Activated CD4-positive, alpha-beta T cell treated with anti-CD3 and anti-CD28 coated beads for 36 hours (primary cell): Measurements from ENCODE around the gene NEDD4L. TPM values are rescaled to one million over a fixed set of nuclear protein-coding genes. Genes with fewer than 3 reads are reported as not detected.

Source experiments
- ATAC-seq: fragments of 200-7000 bp; cut with Tn5 transposase; one replicate; pipeline ENCODE4 v1.10.0; 2021; ENCODE audit warnings: mild to moderate bottlenecking, moderate library complexity
- CTCF ChIA-PET: fragments of 350-600 bp; sonication (Branson Sonifier 250); formaldehyde crosslinking; loops from one replicate; lab custom pipeline; 2021; ENCODE audit warnings: antibody characterized with exemption; lab: Charles Lee
- POLR2A ChIA-PET: fragments of 350-600 bp; sonication (Branson Sonifier 250); formaldehyde crosslinking; loops from one replicate; lab custom pipeline; 2021; ENCODE audit warnings: antibody characterized with exemption, inconsistent platforms; lab: Charles Lee
- DNase-seq: peaks from one replicate; pipeline ENCODE4 v3.0.0-alpha.2; 2020
- H3K27ac Mint-ChIP-seq: one replicate; pipeline ENCODE4 v1.8.0; 2021; ENCODE audit warnings: mixed read lengths
- H3K27me3 Mint-ChIP-seq: one replicate; pipeline ENCODE4 v1.8.0; 2021; ENCODE audit warnings: mixed read lengths
- H3K36me3 Mint-ChIP-seq: one replicate; pipeline ENCODE4 v1.8.0; 2021; ENCODE audit warnings: low read depth, mixed read lengths
- H3K4me1 Mint-ChIP-seq: one replicate; pipeline ENCODE4 v1.8.0; 2021; ENCODE audit warnings: mixed read lengths
- H3K4me3 Mint-ChIP-seq: one replicate; pipeline ENCODE4 v1.8.0; 2021; ENCODE audit warnings: mild to moderate bottlenecking, moderate library complexity, mixed read lengths
- H3K9me3 Mint-ChIP-seq: one replicate; pipeline ENCODE4 v1.8.0; 2021; ENCODE audit warnings: low read depth, mixed read lengths
- intact Hi-C, 2 experiments: fragments of 100-400 bp; cut with DNase I in 1 of 2; cut with micrococcal nuclease in 1 of 2; formaldehyde crosslinking; loops; one replicate each; pipeline versions ENCODE4 v1.14.2 to v1.15.1; 2022 to 2024; cut with DNase I, micrococcal nuclease
- total RNA-seq, 2 experiments: library from RNA; stranded (reverse); gene quantifications; one replicate each; pipeline ENCODE4 v1.2.3, GENCODE V29; 2021

The NEDD4L gene
- total RNA-seq, 2 experiments from 2014 or later = 6.4 to 6.8 TPM

DNA sequence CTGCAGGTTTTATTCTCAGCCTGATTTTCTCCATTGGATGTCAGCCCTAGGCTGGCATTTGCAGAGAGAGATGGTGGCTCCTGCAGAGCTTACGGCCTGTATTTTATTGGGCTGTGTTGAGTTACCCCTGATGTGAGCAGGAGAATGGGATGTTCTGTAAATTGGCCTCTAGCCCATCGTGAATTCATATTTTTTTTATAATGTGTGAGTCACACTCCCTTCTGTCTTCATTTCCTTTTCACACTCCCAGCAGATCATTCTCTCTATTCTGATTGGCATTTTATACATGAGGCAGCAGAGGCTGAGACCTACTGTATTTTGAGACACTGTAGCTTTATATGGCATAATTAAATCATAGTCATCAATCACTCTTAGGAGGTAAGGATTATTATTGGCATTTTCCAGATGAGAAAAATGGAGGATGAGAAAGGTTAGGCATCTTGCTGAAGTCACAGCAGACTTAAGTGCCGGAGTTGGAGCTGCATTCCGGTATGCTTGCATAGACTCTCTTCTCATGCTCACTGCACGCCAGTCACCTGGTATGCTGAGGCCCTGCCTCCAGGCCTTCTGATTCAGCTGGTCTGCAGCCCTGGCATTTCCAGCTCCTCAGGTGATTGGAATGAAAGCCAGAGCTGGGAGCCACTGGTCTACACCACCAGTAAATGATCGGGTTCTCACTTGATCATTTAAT, 142.4 kb downstream of the NEDD4L start:
- ChIA-PET CTCF (no interaction called here), POLR2A (no interaction called here)
- Mint-ChIP-seq H3K4me1 (no peaks in the 10 kb centered on the region), H3K27ac (no peak overlapping the region), H3K36me3 (no peaks in the 10 kb centered on the region), H3K9me3 (no peaks in the 10 kb centered on the region), H3K27me3 (no peaks in the 10 kb centered on the region), H3K4me3 (no peak overlapping the region)
- intact Hi-C loops = no loop called here
- ATAC-seq (no peak), DNase-seq (no peak)

DNA sequence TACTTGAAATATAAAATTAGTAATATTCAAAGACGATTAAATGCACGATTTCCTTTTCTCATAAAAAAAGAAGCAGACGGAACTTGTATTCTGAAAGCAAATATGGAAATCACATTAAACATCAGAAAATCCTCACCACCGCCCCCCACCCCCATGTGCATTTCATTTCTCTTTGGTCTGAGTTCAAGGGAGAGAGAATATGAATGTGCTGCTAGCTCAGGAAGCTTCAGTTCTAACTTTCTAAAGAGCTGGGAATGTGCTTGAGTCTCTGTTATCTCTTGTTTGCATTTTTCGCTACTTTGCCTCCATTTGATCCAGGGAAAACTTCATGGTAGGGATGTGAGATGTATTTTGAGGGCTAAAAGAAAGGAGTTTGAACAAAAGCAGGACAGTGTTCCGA, 143.6 kb downstream of the NEDD4L start:
- ATAC-seq (no peak), DNase-seq (no peak)
- H3K4me3 Mint-ChIP-seq = no peak overlapping the region
- ChIA-PET POLR2A (no interaction called here), CTCF (interaction anchor here (0.7 kb wide), 1 partner anchor 15 kb away, joined by 3 read pairs; no protein-coding TSS in a partner anchor)
- H3K27ac Mint-ChIP-seq = no peak overlapping the region
- no peaks in the 10 kb centered on the region for H3K27me3 Mint-ChIP-seq
- no peaks in the 10 kb centered on the region for H3K9me3 Mint-ChIP-seq
- intact Hi-C loops = no loop called here
- H3K36me3 Mint-ChIP-seq = no peaks in the 10 kb centered on the region
- no peaks in the 10 kb centered on the region for H3K4me1 Mint-ChIP-seq

DNA sequence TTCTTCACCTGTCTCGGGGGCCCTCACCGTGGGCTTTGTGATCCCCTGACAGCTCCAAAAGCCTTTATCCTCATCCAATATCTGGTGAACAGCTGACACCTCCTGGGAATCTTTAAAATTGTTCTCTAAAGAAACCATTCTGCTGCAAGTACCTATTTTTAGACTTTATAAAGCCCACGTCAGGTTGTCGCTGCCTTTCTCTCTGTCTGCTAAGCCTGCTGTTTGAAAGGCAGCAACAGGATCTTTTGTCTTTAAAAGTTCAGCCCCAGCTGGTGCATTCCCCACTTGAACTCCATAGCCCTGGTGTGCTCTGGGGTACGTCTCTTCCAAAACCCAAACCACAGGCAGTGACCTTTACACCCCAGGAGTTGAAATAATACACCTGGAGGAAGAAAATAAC, 145.0 kb downstream of the NEDD4L start:
- CTCF ChIA-PET = interaction anchor here (0.7 to 1.3 kb wide), 4 partner anchors 13 to 44 kb away, joined by 3 to 4 read pairs (median 3); no protein-coding TSS in a partner anchor
- ATAC-seq = no peak

DNA sequence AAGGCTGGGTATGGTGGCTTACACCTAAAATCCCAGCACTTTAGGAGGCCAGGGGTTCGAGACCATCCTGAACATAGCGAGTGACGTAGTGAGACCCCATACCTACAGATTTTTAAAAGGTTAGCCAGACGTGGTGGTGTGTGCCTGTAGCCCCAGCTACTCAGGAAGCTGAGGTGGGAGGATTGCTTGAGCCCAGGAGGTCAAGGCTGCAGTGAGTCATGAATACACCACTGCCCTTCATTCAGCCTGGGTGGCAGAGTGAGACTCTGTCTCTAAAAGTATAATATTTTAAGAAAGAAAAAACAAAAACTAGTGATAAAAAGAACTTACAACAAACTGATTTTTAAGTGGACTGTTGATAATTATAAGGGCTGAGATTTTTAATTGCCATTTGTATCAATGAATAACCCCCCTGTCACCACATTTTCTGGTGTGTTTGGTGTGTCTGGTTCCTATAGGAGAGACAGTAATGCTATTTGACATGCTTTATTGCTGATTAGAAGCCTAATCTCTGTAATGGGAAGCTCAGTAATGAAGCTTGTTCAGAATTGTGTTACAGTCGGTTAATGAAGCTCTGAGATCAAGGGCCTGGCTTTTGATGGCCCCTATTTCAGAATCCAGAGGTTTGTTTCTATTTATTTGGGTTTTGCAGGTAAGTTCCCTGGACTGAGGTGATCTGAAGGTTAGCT, 147.0 kb downstream of the NEDD4L start:
- H3K9me3 Mint-ChIP-seq = no peaks in the 10 kb centered on the region
- POLR2A ChIA-PET = no interaction called here
- CTCF ChIA-PET = interaction anchor here (0.6 to 1.9 kb wide), 6 partner anchors 9 to 1632 kb away, joined by 3 to 11 read pairs (median 4); no protein-coding TSS in a partner anchor

More for the DNA sequence above, 145.0 kb downstream of the NEDD4L start:
- no peaks in the 10 kb centered on the region for H3K4me1 Mint-ChIP-seq
- no peak for DNase-seq
- intact Hi-C loops = no loop called here
- no peak overlapping the region for H3K27ac Mint-ChIP-seq
- H3K9me3 Mint-ChIP-seq = no peaks in the 10 kb centered on the region
- no peak overlapping the region for H3K4me3 Mint-ChIP-seq
- POLR2A ChIA-PET = no interaction called here
- H3K27me3 Mint-ChIP-seq = peaks cover 2% of the 10 kb centered on the region
- H3K36me3 Mint-ChIP-seq = no peaks in the 10 kb centered on the region

DNA sequence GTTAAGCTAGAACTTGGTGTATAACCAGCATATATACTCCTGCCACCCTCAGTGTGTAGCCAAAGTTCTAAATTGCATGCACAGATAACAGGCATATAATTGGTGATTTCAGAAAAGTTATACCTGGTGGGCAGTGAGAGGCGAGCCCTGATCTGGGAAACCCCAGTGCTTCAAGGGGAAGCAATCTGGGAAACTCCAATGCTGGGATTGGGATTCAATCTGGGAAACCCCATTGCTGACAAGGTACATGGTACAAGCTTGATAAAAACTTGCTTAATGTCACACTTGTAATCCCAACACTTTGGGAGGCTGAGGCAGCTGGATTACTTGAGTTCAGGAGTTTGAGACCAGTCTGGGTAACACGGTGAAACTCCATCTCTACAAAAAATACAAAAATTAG, 147.6 kb downstream of the NEDD4L start:
- CTCF ChIA-PET = interaction anchor here (0.6 to 1.9 kb wide), 2 partner anchors 10 to 1633 kb away, joined by 4 to 11 read pairs; no protein-coding TSS in a partner anchor

More for the DNA sequence above, 147.0 kb downstream of the NEDD4L start:
- no peak for DNase-seq
- no peak for ATAC-seq
- H3K4me3 Mint-ChIP-seq = no peak overlapping the region
- intact Hi-C loops = loop anchor here in 1 of 2 experiments (5.0 kb wide), 1 partner anchor 301 kb away; no protein-coding TSS in a partner anchor
- peaks cover 10% of the 10 kb centered on the region for H3K27me3 Mint-ChIP-seq
- peaks cover 10% of the 10 kb centered on the region for H3K4me1 Mint-ChIP-seq
- H3K27ac Mint-ChIP-seq = no peak overlapping the region
- no peaks in the 10 kb centered on the region for H3K36me3 Mint-ChIP-seq

DNA sequence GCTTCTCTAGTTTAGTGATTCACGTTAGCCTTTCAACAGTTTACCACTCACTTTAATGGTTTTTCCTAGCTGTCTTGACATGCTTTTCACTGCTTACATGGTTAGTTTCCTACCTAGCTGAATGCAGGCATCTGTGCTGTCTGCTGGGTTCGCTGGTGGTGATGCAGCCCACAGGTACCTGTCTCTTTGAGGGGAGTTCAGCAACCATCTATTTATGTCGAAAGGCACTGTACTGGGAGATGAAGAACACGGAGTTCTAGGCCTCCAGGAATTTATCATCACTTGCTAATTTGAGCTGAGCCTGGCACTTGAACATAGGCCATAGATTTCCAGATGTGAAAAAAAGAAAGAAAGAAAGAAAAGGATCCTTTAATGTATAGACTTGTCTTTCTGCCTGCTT, 148.5 kb downstream of the NEDD4L start:
- POLR2A ChIA-PET = no interaction called here
- H3K36me3 Mint-ChIP-seq = no peaks in the 10 kb centered on the region
- ATAC-seq (no peak), DNase-seq (no peak)
- H3K9me3 Mint-ChIP-seq = no peaks in the 10 kb centered on the region
- intact Hi-C loops = loop anchor here in 1 of 2 experiments (5.0 kb wide), 1 partner anchor 300 kb away; no protein-coding TSS in a partner anchor
- CTCF ChIA-PET = interaction anchor here (1.9 kb wide), 1 partner anchor 11 kb away, joined by 11 read pairs; no protein-coding TSS in a partner anchor
- peaks cover 14% of the 10 kb centered on the region for H3K27me3 Mint-ChIP-seq
- peaks cover 14% of the 10 kb centered on the region for H3K4me1 Mint-ChIP-seq
- no peak overlapping the region for H3K4me3 Mint-ChIP-seq
- H3K27ac Mint-ChIP-seq = no peak overlapping the region

More for the DNA sequence above, 147.6 kb downstream of the NEDD4L start:
- H3K4me3 Mint-ChIP-seq = no peak overlapping the region
- DNase-seq (no peak), ATAC-seq (no peak)
- POLR2A ChIA-PET = interaction anchor here (0.6 kb wide), 1 partner anchor 138 kb away, joined by 3 read pairs; no protein-coding TSS in a partner anchor
- H3K9me3 Mint-ChIP-seq = no peaks in the 10 kb centered on the region
- H3K36me3 Mint-ChIP-seq = no peaks in the 10 kb centered on the region
- peaks cover 10% of the 10 kb centered on the region for H3K27me3 Mint-ChIP-seq
- H3K27ac Mint-ChIP-seq = no peak overlapping the region
- intact Hi-C loops = loop anchor here in 1 of 2 experiments (5.0 kb wide), 1 partner anchor 301 kb away; no protein-coding TSS in a partner anchor
- H3K4me1 Mint-ChIP-seq = peaks cover 14% of the 10 kb centered on the region

DNA sequence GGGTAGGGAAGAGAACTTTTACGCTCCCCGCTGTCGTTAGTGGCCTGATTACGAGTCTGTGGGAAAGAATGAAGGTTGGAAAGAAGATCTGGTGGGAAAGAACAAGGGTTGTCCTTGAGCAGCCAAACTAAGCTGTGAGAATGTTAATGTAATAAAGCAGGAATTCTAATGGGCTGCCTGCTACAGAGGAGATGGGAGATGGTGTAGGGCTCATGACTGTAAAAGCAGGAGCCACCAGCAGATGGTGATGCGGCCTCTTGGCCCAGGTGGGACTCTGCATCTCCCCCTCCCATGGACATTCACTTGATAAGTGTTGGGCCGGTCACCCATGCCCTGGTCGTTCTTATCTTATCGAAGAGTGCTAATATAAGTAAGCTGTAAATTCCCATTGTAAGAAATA, 150.0 kb downstream of the NEDD4L start:
- intact Hi-C loops = loop anchor here in 1 of 2 experiments (5.0 kb wide), 1 partner anchor 298 kb away; no protein-coding TSS in a partner anchor
- H3K36me3 Mint-ChIP-seq = no peaks in the 10 kb centered on the region
- ChIA-PET POLR2A (no interaction called here), CTCF (interaction anchor here (1.6 kb wide), 1 partner anchor 13 kb away, joined by 7 read pairs; no protein-coding TSS in a partner anchor)
- DNase-seq (no peak), ATAC-seq (no peak)
- peaks cover 14% of the 10 kb centered on the region for H3K27me3 Mint-ChIP-seq
- H3K4me1 Mint-ChIP-seq = peaks cover 14% of the 10 kb centered on the region
- no peak overlapping the region for H3K4me3 Mint-ChIP-seq
- H3K27ac Mint-ChIP-seq = no peak overlapping the region
- no peaks in the 10 kb centered on the region for H3K9me3 Mint-ChIP-seq

DNA sequence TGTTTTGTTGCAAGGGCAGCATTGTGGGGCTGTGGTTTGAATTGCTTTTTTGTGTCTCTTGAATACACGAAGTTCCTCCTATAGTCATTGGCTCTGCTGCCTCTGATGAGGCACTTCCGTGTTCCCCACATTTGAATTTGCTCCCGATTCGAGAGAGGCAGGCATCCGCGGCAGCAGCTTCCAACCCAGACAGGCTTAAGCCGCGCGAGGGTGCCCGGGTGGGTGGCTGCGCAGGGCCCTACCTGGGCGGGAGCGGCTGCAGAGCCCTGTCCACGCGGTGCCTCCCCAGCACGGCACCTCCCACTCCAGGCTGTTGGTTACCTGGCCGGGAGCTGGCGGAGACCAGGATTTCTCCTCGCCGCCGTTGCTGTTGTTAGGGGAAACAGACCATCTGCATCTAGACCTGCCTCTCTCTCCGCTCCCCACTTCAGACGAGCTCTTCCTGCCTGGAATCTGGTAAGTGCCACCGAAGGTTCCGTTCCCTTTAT, 151.3 kb downstream of the NEDD4L start:
- peaks cover 14% of the 10 kb centered on the region for H3K4me1 Mint-ChIP-seq
- intact Hi-C loops = loop anchor here in 1 of 2 experiments (5.0 kb wide), 1 partner anchor 127 kb away; no protein-coding TSS in a partner anchor
- no peaks in the 10 kb centered on the region for H3K36me3 Mint-ChIP-seq
- H3K27me3 Mint-ChIP-seq = peaks cover 14% of the 10 kb centered on the region
- no peak overlapping the region for H3K27ac Mint-ChIP-seq
- DNase-seq (peak; percentile 42), ATAC-seq (peak; percentile 83)
- CTCF ChIA-PET = interaction anchor here (0.9 to 1.5 kb wide), 3 partner anchors 14 to 130 kb away, joined by 3 to 6 read pairs (median 4); no protein-coding TSS in a partner anchor
- H3K9me3 Mint-ChIP-seq = no peaks in the 10 kb centered on the region
- H3K4me3 Mint-ChIP-seq = peak overlapping the region; percentile 56
- POLR2A ChIA-PET = no interaction called here

DNA sequence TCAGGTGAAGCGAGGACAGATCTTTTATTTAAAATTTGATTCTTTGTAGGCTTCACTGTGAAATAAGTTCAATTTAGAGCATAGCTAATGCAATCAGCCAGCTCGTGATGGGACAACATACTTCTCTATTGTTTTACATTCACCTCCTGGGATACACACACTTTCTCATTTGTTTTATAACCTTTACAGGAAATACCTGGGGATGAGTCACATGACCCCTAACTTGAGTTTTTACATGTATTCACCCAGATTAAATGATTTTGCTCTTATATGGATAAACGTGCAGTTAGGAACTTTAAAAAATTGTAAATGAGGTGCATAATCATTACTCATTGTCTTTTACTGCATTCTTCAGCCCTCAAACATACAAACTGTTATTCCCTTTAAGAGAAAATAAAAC, 152.1 kb downstream of the NEDD4L start:
- Mint-ChIP-seq H3K4me3 (peak overlapping the region; percentile 56), H3K27me3 (peaks cover 14% of the 10 kb centered on the region), H3K27ac (no peak overlapping the region), H3K36me3 (no peaks in the 10 kb centered on the region), H3K9me3 (no peaks in the 10 kb centered on the region), H3K4me1 (peaks cover 14% of the 10 kb centered on the region)
- DNase-seq = no peak
- ChIA-PET POLR2A (interaction anchor here (0.7 kb wide), 1 partner anchor 19 kb away, joined by 3 read pairs; no protein-coding TSS in a partner anchor), CTCF (interaction anchor here (1.0 to 1.5 kb wide), 3 partner anchors 11 to 129 kb away, joined by 3 to 4 read pairs (median 3); no protein-coding TSS in a partner anchor)
- intact Hi-C loops = loop anchor here in 1 of 2 experiments (5.0 kb wide), 1 partner anchor 126 kb away; no protein-coding TSS in a partner anchor
- ATAC-seq = no peak

DNA sequence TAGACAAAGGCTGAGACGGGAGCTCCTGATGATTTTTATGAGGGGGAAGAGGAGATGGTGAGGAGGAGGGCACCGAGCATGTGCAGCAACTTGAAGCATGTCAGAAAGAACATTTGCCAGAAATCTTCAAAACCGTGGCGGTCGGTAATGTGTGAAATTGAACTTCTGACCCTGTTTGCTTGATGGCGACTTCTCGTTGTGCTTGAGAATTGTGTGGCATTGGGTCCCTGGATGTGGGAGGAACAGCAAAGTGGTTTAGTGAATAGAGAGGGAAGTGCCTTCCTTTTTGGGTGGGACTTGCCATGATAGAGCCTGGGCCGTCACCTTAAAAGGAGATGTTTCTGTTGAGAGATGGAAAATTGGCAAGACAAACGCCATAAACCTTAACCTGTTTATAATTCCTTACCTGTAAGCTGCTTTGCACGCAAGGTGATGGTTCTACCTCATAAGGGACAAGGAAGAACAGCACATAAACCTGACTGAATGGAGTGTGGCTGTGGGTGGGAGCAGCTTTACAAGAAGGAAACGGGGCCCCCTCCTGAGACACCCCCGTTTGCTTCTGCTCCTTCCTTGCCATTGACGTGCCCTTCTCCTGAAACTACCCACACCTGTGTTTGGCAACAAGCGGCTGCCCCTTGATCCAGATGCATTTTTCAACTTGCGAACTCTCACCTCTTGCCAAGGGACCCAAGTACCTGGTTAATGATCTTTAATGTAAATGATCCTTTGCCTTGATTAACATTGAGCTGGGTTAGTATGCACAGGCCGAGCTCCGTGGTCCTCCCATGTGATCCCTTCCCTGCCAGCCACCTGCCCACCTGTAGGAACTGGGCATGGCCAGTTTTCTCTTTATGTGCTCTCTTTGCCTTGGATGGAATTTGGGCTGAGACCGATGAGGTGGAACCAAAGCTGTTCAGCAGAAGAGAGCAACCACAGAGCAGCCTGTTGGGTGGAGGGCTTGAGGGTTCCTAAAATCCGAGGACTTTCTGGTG, 153.2 kb downstream of the NEDD4L start:
- Mint-ChIP-seq H3K27me3 (peaks cover 14% of the 10 kb centered on the region), H3K36me3 (no peaks in the 10 kb centered on the region), H3K9me3 (no peaks in the 10 kb centered on the region), H3K4me3 (no peak overlapping the region), H3K27ac (no peak overlapping the region), H3K4me1 (peaks cover 14% of the 10 kb centered on the region)
- ATAC-seq = no peak
- CTCF ChIA-PET = interaction anchor here (0.8 to 1.0 kb wide), 2 partner anchors 10 to 62 kb away, joined by 3 read pairs; no protein-coding TSS in a partner anchor
- DNase-seq = no peak
- intact Hi-C loops = loop anchor here in 1 of 2 experiments (5.0 kb wide), 1 partner anchor 125 kb away; no protein-coding TSS in a partner anchor
- POLR2A ChIA-PET = no interaction called here
